Hepatocyte (in vitro differentiated cells): Measurements from ENCODE around the gene C10orf95.

Experiments
- EZH2phosphoT487 ChIP-seq: fragments of 200-600 bp; sonication (generic); IDR thresholded peaks from one replicate; pipeline ENCODE4 v1.6.1; 2018; ENCODE audit warnings: antibody characterized with exemption, mild to moderate bottlenecking, low read depth, moderate library complexity; ENCODE audit not compliant: unreplicated experiment, severe bottlenecking
- TF ChIP-seq, protein P1 (sequence below): fragments of 200-600 bp; sonication (generic); IDR thresholded peaks from 2 replicates; pipeline ENCODE4 v1.5.1; 2016; ENCODE audit warnings: antibody characterized with exemption, mild to moderate bottlenecking; ENCODE audit not compliant: poor library complexity

GRCh38 chr10:102434394-102435132 lies 16.8 kb downstream of the C10orf95 start:
- TF ChIP-seq, protein P1, sequence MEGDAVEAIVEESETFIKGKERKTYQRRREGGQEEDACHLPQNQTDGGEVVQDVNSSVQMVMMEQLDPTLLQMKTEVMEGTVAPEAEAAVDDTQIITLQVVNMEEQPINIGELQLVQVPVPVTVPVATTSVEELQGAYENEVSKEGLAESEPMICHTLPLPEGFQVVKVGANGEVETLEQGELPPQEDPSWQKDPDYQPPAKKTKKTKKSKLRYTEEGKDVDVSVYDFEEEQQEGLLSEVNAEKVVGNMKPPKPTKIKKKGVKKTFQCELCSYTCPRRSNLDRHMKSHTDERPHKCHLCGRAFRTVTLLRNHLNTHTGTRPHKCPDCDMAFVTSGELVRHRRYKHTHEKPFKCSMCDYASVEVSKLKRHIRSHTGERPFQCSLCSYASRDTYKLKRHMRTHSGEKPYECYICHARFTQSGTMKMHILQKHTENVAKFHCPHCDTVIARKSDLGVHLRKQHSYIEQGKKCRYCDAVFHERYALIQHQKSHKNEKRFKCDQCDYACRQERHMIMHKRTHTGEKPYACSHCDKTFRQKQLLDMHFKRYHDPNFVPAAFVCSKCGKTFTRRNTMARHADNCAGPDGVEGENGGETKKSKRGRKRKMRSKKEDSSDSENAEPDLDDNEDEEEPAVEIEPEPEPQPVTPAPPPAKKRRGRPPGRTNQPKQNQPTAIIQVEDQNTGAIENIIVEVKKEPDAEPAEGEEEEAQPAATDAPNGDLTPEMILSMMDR, result no peak
- TF ChIP-seq EZH2phosphoT487, result no peak
